ENCODE data around the gene INPP5F. TPM values are rescaled to one million over a fixed set of nuclear protein-coding genes. Genes with fewer than 3 reads are reported as not detected.

The INPP5F gene, protein sequence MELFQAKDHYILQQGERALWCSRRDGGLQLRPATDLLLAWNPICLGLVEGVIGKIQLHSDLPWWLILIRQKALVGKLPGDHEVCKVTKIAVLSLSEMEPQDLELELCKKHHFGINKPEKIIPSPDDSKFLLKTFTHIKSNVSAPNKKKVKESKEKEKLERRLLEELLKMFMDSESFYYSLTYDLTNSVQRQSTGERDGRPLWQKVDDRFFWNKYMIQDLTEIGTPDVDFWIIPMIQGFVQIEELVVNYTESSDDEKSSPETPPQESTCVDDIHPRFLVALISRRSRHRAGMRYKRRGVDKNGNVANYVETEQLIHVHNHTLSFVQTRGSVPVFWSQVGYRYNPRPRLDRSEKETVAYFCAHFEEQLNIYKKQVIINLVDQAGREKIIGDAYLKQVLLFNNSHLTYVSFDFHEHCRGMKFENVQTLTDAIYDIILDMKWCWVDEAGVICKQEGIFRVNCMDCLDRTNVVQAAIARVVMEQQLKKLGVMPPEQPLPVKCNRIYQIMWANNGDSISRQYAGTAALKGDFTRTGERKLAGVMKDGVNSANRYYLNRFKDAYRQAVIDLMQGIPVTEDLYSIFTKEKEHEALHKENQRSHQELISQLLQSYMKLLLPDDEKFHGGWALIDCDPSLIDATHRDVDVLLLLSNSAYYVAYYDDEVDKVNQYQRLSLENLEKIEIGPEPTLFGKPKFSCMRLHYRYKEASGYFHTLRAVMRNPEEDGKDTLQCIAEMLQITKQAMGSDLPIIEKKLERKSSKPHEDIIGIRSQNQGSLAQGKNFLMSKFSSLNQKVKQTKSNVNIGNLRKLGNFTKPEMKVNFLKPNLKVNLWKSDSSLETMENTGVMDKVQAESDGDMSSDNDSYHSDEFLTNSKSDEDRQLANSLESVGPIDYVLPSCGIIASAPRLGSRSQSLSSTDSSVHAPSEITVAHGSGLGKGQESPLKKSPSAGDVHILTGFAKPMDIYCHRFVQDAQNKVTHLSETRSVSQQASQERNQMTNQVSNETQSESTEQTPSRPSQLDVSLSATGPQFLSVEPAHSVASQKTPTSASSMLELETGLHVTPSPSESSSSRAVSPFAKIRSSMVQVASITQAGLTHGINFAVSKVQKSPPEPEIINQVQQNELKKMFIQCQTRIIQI
- total RNA-seq = 1 to 10 TPM; 6.2 to 8.3 TPM
- long read RNA-seq, full-length matches to known transcripts = 2 of 4 reads
- long read RNA-seq, partial matches to known transcripts = 1 of 4 reads
- long read RNA-seq, other reads (novel, unspliced or antisense) = 1 of 4 reads

DNA sequence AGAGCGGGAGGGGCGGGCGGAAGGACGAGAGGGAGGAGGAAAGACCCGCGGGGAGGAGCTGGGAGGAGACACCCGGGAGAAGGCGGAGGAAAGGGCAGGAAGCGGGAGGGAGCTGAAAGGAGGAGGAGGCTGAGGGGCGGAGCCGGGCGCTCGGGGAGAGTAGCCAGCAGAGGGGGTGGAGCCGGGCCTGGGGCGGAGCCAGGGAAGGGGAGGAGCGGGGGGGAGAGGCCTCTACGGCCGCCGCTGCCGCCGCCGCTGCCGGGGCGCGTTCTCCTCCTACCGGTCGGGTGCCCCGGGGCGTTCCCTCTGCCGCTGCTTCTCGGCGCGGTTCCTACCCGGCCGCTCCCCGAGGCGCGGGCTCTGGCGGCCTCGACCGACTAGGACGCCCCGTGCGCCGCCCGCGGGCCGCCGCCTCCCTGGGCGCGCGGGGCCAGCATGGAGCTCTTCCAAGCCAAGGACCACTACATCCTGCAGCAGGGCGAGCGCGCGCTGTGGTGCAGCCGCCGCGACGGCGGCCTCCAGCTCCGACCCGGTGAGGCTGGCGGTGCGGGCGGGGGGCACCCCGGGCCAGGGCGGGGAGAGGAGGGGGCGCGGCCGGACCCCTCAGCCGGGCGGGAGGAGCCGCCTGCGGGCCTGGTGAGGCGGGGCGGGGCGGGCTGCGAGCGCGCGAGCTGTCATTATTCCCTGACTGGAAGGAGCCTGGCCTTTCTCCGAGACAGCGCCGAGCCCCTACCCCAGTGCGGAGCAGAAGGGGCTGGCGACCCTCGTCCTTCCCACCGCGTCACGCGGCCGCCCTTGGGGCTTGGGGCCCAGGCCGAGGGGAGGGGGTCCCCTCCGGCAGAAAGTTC lies at the start of gene INPP5F:
INPP5F (plus strand) TSS at position 223 of the 848 bp plus-strand sequence; CDS start at position 436, 213 bp downstream.
- intact Hi-C loops (cut with DNase I) = loop anchor here in 1 of 2 donors (2.0 to 10.0 kb wide), 2 partner anchors 39 to 121 kb away; no protein-coding TSS in a partner anchor
- peak; percentile 99 for DNase-seq
- peak; percentile 99 for ATAC-seq

DNA sequence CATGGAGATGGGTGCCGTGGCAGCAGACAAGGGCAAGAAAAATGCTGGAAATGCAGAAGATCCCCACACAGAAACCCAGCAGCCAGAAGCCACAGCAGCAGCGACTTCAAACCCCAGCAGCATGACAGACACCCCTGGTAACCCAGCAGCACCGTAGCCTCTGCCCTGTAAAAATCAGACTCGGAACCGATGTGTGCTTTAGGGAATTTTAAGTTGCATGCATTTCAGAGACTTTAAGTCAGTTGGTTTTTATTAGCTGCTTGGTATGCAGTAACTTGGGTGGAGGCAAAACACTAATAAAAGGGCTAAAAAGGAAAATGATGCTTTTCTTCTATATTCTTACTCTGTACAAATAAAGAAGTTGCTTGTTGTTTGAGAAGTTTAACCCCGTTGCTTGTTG lies 48.7 kb upstream of the INPP5F start:
- DNase-seq (no peak), ATAC-seq (no peak)
- intact Hi-C loops (cut with DNase I) = no loop called here

DNA sequence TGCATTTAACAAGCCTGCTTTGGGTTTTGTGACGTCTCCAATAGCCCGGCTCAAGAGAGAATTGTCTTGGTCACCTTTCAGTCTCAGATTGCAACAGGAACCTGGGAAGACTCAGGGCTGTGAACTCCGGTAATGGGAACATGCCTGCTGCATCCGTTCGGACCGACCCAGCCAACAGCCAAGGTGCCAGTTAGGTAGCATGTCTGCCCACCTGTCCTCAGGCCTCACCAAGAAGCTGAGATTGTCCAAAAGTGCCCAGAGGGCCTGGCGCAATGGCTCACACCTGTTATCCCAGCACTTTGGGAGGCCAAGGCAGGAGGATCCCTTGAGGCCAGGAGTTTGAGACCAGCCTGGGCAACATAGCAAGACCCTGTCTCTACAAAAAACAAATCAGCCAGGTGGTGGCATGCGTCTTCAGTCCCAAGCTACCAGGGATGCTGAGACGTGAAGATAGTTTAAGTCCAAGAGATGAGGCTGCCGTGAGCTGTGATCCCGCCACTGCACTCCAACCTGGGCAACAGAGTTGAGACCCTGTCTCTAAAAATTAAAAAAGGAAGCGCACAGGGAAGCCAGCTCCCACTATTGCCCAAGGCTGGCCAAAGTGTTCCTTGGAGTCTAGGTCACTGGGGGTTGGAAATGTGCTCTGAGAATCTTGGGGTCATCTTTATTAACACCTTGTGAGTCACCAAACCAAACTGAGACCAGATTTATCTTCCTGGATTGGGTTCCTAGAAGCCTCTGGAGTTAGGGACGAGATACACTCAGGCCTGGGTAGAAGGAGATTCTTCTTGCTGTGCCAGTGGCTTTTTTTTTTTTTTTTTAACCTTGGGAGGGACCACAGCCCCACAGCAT lies 47.7 kb upstream of the INPP5F start:
- DNase-seq = no peak
- ATAC-seq = no peak

DNA sequence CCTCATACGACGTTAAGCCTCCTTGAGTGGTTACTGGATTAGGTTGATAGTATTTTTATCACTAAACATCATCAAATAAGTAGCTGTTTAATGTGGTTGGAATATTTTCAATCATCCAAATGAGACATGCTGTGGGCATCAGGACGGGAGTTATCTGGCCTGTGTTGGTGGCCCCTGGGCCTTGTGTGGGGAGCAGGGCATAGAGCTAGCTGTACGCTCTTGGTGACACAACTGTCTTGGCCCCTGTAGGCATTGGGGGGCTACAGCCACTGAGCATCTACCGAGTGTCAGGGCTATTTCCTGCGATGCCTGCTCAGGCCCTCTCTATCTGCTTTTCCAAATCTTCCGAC lies 46.4 kb upstream of the INPP5F start:
- intact Hi-C loops (cut with DNase I) = no loop called here

More for the DNA sequence above, 47.7 kb upstream of the INPP5F start:
- intact Hi-C loops (cut with DNase I) = no loop called here

DNA sequence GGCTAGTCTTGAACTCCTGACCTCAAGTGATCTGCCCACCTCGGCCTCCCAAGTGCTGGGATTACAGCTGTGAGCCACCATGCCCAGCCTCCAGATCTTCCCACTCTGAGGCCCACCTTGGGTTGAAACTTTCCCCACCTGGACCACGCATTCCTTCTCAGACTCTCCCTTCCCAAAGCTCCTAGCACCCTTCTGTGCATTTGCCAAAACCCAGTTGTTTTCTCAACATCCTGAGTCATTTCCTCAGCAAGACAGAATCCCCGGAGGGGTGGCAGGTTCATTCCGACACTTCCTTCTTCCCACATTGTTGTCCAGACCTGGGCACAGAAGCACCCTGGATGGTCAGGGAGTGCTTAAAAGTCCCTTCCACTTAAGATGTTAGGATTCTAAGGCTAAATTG lies 45.8 kb upstream of the INPP5F start:
- intact Hi-C loops (cut with DNase I) = loop anchor here in 1 of 2 donors (10.0 kb wide), 1 partner anchor 185 kb away; no protein-coding TSS in a partner anchor
- ATAC-seq (peak in 1 of 2 donors; percentile 5), DNase-seq (no peak)

More for the DNA sequence above, 46.4 kb upstream of the INPP5F start:
- ATAC-seq = no peak
- DNase-seq = no peak

DNA sequence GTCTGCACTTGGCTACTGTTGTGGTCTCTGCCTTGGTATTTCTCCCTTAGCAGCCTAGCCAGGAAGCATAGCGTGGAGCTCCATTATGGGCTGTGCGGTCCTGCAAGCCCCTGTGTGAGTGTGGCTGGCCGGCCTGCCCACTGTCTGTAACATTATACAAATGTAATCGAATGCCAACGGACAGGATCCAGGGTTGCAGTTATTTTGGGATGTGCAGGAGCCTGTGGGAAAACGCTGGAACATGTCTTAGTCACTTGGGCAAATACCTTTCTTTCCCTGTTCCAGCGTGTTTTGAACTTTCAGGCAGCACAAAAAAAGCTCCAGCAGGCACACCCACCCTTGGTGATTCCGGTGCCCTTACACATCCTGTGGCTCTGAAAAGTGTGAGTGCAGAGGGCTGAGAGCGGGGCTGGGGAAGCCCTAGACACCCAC lies 45.2 kb upstream of the INPP5F start:
- peak; percentile 27 to 72 for ATAC-seq
- intact Hi-C loops (cut with DNase I) = loop anchor here in 1 of 2 donors (10.0 kb wide), 1 partner anchor 184 kb away; no protein-coding TSS in a partner anchor
- no peak for DNase-seq

DNA sequence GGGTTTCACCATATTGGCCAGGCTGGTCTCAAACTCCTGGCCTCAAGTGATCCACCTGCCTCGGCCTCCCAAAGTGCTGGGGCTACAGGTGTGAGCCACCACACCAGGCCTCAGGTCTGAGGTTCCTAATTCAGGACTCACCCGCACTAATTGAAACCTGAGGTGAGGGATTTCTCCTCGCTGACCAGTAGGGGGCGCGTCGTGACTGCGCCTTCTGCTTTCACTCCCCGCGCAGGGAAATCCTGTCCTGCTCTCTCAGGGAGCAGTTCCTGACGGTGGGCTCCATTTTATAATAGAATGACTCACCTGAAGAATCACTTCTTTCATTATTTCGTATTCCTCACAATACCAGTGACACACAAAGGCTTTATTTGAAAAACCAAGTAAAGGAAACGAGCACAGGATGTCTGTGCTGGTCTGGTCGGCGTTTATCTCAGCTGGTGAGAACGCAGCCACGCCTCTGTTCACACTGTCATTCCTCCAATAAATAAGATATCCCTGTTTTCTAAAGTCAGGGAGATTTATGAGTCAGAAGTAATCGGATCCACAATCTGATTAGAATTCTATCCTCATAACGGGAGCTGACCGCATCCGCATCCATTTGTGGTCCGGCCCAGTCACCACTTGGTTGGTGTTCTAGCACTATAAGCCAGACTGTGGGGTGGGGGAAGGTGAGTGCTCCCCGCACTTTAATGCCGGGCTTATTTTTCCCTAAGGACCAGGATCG lies 39.2 kb upstream of the INPP5F start:
- DNase-seq (peak; percentile 82), ATAC-seq (peak; percentile 88 to 93)
- intact Hi-C loops (cut with DNase I) = loop anchor here (2.0 to 10.0 kb wide), 3 partner anchors 38 to 178 kb away; no protein-coding TSS in a partner anchor

DNA sequence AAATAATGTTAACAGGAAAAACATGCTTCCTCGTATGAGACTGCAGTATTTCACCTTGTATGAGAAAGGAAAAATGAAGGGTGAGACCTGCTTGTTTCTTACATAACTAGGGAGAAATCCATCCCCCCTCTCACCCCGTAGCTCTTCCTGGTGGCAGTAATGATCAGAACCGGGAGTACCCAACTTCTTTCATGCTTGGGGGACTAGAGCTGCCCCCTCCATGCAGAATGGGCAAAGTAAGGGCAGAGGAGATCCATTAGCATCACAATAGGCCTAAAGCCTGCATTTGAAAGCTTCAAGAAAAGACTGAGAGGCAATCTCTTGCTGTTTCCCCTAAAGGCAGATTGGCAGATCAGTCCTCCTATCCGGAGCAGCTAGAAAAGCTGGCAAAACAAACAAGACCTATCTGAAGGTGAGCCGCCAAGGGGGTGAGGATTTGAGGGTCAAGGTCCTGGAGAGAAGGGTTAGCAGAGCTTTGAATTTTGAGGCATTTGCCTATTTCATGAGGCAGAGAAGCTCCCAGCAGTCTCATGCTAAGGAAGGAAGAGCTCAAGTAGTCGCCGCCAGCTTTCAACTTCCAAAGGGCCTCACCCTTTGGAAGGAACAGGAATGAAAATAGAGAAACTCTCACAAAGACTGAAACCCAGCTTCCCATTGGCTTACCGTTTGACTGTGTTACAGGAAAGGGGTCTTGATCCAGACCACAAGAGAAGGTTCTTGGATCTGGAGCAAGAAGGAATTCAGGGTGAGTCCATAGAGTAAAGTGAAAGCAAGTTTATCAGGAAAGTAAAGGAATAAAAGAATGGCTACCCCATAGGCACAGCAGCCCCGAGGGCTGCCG lies 38.4 kb upstream of the INPP5F start:
- no peak for DNase-seq
- no peak for ATAC-seq
- intact Hi-C loops (cut with DNase I) = loop anchor here (2.0 to 10.0 kb wide), 3 partner anchors 37 to 177 kb away; no protein-coding TSS in a partner anchor

DNA sequence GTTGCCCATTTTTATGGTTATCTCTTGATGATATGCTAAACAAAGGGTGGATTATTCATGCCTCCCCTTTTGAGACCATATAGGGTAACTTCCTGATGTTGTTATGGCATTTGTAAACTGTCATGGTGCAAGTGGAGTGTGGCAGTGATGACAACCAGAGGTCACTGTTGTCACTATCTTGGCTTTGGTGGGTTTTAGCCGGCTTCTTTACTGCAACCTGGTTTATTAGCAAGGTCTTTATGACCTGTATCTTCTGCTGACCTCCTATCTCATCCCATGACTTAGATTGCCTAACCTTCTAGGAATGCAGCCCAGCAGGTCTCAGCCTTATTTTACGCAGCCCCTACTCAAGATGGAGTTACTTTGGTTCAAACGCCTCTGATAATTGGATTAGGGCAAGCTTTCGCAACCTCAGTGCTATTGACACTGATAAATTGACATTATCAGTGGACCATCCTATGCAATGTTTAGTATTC lies 37.8 kb upstream of the INPP5F start:
- ATAC-seq (no peak), DNase-seq (no peak)
- intact Hi-C loops (cut with DNase I) = loop anchor here (5.0 to 10.0 kb wide), 2 partner anchors 174 to 177 kb away; no protein-coding TSS in a partner anchor

DNA sequence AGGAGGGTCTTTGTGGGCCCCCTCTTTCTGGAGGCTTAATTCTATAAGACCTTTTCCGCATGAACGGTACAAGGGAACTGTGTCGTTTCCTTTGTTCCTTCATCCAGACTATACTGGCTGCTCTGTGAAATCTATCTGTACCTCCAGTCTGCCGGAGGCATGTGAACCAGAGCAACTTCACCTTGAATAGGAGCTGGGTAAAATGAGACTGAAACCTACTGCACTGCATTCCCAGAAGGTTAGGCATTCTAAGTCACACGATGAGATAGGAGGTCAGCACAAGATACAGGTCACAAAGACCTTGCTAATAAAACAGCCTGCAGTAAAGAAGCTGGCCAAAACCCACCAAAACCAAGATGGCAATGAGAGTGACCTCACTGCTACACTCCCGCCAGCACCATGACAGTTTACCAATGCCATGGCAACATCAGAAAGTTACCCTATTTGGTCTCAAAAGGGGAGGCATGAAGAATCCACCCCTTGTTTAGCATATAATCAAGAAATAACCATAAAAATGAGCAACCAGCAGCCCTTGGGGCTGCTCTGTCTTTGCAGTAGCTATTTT lies 36.8 kb upstream of the INPP5F start:
- intact Hi-C loops (cut with DNase I) = loop anchor here (5.0 to 10.0 kb wide), 2 partner anchors 173 to 176 kb away; no protein-coding TSS in a partner anchor
- ATAC-seq = no peak
- no peak for DNase-seq

DNA sequence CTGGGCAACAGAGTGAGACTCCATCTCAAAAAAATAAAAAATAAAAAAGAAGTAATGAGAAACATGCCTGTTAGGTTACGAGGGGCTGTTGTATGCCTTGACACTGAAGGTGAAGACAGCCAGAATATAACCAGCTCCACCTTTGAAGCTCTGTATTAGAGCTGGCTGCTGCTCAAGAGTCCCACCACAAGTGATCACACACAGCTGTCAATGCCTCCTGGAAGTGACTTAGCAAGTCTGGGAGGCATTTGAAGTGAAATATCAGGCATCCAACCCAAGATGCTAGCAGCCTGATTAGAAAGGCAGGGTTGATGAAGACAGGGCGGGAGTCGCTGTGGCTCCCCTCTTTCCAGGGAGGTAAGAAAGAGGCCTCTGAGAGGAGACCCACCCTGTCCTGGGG lies 34.1 kb upstream of the INPP5F start:
- DNase-seq (no peak), ATAC-seq (no peak)
- intact Hi-C loops (cut with DNase I) = no loop called here

DNA sequence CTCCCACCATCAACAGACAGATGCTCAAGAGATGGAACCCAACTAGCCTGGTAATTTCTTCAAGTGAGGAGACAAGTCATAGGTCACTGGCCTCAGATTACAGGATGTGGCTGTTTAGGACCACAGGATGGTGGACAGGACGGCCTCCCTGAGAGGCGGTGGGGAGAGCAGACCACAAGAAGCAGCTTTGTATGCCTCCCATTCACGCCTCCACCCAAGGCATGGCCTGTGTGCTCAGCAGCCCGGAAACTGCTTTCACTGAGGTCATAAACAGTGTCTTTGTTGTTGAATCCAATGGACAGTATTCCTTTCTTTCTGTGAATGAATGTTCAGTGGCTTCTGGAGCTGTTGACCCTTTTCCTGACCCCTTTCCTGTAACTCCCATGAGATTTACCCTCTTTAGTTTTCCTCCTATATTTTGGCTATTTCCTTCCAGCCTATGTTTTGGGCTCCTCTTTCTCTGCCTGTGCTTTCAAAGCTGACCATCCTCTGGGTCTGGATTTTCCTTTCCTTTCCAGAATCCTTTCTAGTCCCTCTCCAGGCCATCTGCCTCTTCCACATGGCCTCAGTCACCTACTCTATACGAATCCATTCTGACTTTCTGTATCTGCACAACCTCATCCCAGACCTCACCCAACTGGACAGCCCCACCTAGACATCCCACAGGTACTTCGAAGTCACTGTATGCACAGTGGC lies 32.4 kb upstream of the INPP5F start:
- ATAC-seq = no peak
- DNase-seq = no peak
- intact Hi-C loops (cut with DNase I) = no loop called here

DNA sequence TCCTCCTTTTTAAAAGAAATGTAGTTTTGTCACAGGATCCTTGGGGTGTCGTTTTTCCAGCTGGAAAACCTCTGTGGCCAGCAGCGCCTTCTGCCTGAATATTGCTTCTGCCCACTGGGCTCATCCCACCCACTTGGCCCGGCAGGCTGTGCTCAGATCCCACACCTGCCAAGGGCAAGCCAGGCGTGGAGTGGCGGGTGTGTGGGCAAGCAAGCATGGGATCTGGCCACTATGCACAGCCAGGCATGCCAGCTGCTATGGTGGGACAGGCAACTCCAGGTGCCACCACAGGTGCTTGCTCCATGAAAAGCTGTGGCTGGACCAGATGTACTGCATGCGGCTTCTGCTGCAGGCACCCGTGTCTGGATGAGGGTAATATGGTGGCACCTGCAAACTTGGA lies 31.2 kb upstream of the INPP5F start:
- intact Hi-C loops (cut with DNase I) = no loop called here
- ATAC-seq (no peak), DNase-seq (no peak)

DNA sequence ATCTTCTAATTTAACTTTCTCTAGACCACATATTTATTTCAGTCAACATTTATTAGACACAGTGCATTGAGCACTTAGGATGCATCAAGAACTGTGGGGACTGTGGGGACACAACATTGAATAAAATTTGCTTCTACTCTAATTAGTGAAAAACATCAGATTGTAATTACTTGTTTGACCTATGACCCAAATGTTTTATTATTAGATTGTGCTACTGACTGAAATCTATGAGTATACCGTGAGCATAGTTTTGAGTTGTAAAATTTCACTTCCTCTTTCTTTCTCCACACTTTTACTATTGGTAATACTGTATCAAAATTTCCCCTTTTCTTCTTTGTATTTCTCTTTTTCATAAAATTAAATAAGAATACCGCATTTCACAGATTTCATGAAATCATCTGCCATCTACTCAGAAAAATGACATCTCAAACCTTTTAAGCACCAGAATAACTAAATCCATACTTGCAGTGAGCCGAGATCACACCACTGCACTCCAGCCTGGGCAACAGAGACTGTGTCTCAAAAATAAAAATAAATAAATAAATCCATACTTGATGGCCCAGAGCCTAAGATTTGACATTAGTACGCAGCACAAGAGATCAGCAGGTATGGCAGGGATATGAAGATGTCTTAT lies 25.4 kb upstream of the INPP5F start:
- ATAC-seq = no peak
- DNase-seq = no peak
- intact Hi-C loops (cut with DNase I) = no loop called here
